ENCODE data around the gene MAN1A2.
"Not testable (repeated sequence)": the region's sequence is repeated elsewhere in the genome, so short reads cannot be mapped to it uniquely, and the experiment has no call there.

The MAN1A2 gene

DNA sequence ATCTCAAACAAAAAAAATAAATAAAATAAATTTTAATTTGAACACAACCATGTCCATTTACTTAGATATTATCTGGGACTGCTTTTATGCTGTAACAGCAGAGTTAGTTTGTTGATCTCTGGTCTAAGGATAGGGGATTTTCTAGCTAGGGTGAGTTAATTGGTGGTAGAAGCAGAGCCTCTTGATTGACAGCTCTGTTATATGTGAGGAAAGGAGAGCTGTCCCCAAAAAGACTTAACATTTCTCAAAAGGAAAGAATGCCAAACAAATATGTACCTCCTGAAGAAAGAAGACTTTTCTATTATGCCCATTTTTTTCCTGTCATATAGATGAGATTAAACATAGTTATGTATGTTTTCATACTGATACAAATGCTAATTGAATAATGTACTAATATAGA, 37.8 kb downstream of the MAN1A2 start:
- DNase-seq: no peak

DNA sequence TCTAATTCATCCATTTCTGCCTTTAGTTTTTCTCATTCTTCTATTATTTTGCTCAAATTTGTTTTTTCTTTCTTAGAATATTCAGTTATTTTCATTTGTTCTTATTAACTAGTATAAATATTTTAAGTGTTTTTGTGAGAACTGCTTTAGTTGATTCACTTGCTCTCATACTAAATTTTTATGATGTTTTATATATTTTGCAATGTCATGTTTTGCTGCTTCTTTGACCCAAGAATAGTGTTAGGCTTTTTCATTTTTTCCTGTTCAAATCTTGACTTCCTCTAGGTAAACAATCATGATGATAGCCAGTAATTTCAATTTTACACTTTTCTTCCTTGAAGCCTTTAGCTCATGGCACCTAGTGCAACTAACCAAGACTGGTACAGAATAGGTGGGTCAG, 45.2 kb downstream of the MAN1A2 start:
- DNase-seq: no peak

DNA sequence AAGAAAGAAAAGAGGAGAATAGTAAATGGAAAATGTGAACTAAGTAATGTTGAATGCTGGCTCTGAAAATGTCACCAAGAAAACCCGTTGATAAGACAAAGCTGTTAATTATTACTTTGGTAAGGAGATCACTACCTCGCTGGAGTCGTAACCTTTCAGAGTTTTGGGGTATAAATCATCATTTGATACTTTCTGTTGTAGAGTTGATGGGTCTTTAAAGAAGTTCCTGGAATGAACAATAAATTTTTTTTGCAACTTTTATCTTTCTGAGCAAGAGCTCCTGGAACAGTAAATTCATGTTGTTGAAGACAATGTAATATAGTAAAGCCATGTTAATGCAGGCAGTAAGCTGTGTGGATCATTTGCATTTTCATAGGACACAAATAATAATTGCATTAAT, 46.2 kb downstream of the MAN1A2 start:
- no peak for DNase-seq

DNA sequence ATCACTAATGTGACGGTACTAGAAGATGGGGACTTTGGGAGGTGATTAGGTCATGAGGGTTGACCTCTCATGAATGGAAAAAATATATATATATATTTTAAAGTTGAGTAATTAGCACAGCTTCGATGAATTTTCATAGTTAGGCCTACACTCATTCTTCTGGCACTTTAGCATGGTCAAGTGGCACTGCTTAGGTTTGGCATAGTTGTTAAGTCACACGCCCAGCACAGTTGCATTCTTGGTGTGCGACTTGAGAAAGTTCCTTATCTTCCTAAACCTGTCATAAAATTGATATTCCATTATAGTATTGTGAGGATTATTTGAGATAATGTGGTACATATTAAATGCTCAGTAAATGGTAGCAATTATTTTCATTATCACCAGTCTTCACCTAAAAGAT, 47.7 kb downstream of the MAN1A2 start:
- DNase-seq: no peak

DNA sequence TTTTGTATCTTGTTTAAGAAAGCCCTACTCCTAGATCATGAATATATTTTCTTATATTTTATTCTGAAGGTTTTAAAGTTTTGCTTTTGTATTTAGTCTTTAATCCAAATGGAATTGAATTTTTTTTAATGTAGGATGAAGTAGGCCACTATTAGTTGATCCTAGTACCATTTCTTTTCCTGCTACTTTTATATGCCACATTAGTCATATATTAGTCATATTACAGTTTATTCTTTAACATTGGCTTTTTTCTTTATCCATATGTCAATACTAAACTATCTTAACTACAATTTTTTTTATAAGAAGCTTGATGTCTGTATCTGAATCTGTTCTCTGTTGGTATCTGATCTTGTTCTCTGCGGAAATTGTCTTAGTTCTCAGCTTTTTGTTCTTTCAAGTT, 48.8 kb downstream of the MAN1A2 start:
- DNase-seq: no peak

DNA sequence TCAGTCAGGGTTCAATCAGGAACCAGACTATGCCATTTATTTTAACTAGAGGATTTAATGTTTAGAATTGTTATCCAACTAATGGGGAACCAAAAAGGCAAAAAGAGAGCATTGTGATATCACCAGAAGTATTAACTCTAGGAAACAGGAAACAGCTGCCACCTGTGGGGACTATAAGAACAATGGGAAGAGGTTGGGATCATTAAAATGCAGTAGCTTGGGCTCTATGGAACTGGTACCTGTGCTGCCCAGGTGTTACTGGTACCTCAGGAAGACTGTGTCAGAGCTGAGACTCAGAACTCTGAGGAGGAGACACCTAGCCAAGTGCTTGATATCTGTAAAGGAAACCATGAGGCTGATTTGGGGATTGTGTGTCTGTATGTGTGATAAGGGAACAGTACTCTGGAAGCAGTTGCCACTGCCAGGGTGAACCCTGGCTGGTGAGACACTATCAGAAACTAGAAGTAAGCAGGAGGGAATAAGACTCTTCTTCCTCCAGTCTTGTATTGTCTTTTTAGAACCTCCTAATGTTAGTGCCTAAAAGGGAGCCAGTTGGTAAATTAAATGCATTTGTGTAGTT, 49.4 kb downstream of the MAN1A2 start:
- DNase-seq: peak; percentile 16

DNA sequence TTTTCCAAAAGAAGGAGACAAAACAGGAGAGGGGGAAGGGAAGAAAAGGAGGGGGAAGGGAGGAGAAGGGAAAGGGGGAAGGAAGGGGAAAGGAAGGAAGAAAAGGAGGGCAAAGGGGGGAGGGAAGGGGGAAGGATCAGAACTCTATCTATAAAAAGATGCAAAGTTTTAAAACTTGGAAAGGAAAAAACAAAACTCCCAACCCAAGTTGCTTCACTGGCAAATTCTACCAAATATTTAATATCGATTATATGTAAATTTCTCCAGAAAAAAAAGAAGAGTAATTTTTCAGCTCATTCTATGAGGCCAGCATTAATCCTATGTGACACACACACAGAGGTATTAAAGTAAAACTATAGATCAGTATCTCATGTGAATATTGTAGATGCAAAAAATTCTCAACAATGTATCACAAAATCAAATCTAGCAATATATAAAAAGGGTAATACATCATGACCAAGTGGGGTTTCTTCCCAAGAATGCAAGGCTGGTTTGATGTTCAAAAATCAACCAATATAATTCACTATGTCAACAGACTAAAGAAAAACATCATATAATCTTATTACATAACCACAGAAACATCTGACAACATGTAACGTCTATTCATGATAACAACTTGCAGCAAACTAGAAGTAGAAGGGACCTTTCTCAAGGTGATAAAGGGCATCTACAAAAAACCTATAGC, 57.9 kb downstream of the MAN1A2 start:
- DNase-seq: no peak

DNA sequence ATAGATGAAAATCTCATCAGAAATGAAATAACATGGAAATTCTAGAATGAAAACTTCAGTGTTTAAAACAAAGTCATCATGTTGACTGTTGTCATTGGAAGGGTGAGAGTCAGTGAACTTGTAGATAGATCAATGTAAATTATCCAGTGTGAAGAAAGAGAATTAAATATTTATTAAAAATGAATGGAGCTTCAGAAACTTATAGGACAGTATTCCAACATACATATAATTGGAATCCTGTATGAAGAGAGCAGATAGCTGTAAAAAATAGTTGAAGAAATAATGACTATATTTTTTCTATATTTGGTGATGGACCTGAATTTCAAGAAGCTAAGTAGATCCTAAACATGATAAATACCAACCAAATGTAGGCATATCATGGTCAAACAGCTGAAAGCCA, 60.0 kb downstream of the MAN1A2 start:
- no peak for DNase-seq

DNA sequence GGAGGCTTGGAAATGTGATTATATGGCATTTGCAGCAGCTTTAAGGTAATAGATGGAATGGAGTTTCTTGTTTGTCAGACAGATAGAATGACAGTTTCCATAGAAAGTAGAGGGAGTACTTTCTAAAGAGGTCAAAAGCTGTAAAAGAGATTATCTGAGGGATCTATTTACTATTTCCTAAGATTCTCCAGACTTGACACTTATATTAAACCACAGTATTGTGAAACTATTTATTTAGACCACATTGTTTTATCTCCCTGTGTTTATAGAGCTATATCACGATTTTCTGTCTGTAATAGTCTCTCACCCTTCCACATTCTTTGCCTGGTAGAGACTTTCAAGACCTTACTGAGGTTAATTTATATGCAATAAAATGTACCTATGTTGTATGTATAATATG, 66.7 kb downstream of the MAN1A2 start:
- DNase-seq: no peak

DNA sequence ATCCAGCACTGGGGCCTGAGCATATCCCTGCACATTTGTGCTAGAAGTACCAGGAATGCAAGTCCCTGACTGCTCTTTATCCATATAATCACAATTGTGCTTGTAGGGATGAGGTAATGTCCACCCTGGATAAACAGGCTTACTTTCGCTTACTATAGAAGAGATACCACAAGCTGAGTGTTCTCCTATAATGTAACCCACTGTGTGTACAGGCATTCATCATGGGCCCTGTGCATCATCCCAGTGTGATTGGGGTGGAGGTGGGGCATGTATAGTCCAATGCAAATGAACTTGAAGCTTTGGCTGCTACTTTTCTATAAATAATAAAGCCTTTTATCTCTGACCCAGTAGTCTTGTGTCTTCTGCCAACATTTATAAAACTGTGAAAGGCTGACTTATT, 69.3 kb downstream of the MAN1A2 start:
- no peak for DNase-seq

DNA sequence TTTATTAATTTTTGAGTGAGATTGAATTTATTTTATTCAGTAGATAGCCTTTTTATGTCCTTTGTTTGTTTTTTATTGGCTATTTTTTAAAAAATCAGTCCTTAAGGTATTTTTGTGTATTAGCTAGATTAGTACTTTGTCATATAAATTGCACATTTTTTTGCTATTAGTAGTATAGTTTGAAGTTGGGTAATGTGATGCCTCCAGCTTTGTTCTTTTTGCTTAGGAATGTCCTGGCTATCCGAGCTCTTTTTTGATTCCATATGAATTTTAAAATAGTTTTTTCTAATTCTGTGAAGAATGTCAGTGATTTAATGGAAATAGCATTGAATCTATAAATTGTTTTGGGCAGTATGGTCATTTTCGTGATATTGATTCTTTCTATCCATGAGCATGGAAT, 80.4 kb downstream of the MAN1A2 start:
- DNase-seq: no peak

DNA sequence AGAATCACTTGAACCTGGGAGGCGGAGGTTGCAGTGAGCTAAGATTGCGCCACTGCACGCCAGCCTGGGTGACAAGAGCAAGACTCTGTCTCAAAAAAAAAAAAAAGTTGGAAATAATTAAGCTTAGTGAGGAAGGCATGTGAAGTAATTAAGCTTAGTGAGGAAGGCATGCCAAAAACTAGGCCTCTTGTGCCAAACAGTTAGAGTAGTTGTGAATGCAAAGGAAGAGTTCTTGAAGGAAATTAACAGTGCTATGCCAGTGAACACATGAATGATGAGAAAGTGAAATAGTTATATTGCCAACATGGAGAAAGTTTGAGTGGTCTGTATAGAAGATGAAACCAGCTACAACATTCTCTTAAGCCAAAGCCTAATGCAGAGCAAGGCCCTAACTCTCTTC, 85.0 kb downstream of the MAN1A2 start:
- no peak for DNase-seq

DNA sequence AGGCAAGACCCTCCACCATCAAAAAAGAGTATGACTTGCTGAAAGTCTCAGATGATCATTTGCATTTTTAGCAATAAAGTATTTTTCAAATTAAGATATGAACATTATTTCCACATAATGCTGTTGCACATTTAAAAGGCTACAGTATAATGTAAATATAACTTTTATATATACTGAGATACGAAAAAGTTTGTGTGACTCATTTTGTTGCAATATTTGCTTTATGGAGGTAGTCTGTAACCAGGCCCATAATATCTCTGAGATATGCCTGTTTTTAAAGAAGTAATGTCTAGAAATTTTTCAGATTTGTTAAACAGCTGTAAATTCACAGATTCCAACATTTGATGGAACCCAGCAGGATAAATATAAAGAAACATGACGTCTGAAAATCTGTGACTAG, 86.7 kb downstream of the MAN1A2 start:
- no peak for DNase-seq

DNA sequence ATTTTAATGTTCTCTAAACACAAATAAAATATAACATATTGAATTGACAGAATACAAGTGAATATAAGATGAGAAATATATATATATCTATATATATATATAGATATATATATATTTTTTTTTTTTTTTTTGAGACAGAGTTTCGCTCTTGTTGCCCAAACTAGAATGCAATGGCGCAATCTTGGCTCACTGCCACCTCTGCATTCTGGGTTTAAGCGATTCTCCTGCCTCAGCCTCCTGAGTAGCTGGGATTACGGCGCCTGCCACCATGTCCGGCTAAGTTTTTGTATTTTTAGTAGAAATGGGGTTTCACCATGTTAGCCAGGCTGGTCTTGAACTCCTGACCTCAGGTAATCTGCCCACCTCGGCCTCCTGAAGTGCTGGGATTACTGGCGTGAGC, 91.2 kb downstream of the MAN1A2 start:
- not testable (repeated sequence) for DNase-seq

DNA sequence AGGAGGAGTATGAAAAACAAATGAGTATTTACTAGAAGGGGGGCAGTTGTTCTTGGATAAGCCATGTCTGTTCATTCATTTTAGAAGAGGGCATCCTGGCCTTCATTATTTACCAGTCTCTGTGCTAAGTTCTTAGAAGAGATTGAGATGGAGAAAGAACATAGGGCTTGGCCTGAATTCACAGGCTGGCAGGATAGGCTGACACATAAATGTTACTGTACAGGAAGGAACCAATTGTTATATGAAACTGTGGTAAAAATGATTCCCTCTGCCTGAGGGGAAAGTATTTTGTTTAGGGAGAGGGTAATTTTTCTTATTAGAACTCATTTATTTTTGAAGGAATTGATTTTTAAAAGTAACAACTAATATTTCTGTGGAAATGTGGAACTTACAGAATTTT, 99.5 kb downstream of the MAN1A2 start:
- no peak for DNase-seq

DNA sequence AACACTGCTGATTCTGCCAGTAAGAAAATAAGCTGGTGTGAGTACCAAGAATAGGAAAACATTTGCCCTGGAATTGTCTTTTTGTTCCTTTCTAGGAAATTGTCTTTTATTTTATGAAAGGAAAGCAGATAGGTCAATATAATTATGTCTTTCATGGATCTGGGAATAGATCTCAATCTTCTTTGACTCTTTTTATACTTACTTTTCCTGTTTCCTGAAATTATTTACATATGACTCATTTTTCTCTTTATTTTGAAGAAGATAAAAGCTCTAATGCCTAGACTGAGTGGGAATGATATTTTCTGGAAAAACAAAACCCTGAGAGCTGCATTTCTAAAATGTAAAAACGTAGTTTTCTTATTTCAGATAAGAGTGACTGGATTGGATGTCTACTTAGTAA, 100.1 kb downstream of the MAN1A2 start:
- no peak for DNase-seq

DNA sequence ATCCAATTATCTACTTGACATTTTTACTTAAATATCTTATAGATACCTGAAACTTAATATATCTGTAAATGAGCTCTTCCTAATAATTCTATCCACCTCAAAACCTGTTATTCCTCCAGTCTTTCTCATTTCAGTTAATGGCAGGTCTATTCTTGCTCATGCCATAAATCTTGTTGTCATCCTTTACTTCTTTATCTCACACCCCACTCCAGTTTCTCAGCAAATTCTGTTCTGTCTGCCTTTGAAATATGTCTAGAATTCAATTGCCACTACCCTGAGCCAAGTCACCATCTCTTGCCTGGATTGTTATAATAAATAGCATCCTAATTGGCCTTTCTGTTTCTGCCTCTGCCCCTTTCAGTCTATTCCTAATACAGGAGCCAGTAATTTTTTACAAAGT, 105.8 kb downstream of the MAN1A2 start:
- DNase-seq: peak; percentile 92

DNA sequence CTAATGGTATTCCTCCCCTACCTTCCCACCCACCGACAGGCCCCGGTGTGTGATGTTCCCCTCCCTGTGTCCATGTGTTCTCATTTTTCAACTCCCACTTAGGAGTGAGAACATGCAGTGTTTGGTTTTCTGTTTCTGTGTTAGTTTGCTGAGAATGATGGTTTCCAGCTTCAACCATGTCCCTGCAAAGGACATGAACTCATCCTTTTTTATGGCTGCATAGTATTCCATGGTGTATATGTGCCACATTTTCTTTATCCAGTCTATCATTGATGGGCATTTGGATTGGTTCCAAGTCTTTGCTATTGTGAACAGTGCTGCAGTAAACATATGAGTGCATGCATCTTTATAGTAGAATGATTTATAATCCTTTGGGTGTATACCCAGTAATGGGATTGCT, 108.2 kb downstream of the MAN1A2 start:
- DNase-seq: not testable (repeated sequence)

DNA sequence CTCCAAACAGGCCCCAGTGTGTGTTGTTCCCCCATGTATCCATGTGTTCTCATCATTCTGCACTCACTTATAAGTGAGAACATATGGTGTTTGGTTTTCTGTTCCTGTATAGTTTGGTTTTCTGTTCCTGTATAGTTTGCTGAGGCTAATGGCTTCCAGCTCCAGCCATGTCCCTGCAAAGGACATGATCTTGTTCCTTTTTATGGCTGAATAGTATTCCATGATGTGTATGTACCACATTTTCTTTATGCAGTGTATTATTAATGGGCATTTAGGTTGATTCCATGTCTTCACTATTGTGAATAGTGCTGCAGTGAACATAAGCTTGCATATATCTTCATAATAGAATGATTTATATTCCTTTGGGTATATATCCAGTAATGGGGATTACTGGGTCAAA, 111.8 kb downstream of the MAN1A2 start:
- DNase-seq: no peak

DNA sequence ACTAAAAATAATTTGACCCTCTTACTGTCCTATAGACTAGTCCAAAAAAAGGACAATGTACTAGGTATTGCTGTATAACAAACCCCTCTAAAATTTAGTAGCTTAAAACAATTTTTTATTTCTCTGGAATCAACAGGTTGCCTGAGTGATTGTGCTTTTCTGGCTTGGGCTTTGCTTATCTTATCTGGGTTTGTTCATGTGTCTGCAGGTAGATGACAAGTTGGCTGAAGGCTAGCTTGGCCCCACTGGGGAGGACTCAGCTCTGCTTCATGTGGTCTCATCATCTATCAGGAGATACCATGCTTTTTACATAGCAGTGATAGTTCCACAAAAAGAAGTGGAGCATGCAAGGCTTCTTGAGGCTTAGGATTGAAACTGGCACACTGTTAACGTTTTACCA, 114.2 kb downstream of the MAN1A2 start:
- DNase-seq: no peak

DNA sequence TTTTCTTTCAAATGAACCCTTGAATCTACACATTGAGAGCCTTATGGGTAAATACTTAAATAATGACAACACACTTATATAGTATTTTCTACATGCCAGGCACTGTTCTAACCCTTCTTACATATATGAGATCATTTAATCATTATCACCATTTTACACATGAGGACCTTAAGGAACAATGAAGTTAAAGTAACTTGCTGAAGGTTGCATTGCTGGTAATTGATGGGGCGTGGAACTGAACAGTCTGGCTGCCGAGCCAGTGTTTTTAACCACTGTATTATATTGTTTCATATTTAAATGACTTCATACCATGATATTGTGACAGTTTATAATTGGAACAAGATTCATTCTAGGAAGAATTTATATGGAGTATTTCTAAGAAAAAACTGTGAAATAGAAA, 126.7 kb downstream of the MAN1A2 start:
- DNase-seq: no peak

DNA sequence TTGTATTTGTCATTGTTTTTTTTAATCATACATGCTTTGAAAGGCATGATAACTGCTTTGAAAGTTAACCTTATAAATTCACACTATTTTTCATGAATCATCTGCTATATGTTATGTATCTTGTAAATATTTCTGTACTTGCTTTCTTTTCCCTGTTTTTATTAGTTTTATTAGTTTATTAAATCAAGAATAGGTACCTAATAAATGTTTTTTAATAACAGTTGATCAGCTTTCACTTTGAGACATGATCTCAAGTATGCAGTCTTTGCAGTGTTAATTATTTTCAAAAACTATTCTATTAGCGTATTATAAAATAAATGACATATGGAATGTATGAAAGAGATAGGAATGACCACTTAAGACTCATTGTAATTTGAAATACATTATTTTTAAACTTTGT, 127.8 kb downstream of the MAN1A2 start:
- no peak for DNase-seq

DNA sequence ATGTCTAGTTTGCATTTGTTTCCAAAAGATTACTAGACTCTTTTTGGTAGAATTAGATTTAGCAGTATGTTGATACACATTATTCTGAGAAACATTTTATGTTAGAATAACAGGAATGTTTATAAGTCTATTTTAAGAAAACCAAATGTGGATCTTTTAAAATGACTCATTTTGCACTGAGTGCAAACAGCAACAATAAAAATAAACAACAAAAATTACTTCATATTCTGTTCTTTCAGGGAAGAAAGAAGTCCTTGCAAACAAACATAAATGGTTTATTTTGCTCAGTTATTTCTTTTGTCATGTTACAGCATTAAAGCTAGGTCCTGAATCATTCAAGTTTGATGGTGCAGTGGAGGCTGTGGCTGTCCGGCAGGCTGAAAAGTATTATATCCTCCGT, 131.8 kb downstream of the MAN1A2 start:
- DNase-seq: no peak

DNA sequence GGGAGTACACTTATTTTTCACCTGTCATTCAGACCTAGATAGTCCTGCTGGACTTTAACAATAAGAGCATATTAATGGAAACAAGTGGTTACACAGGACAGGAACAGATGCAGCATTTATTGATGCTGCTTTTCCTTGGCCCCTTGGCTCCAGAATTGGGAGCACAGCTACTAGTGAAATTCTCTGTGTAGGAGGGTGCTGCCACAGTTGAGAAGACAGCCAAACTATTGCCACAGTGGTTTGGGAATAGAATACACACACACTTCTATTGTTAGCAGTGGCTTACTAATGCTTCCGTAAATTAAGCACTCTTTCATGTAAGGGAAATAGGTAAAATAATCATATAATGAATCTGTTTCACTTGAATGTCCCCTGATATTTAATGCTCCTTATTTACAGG, 133.3 kb downstream of the MAN1A2 start:
- DNase-seq: no peak

DNA sequence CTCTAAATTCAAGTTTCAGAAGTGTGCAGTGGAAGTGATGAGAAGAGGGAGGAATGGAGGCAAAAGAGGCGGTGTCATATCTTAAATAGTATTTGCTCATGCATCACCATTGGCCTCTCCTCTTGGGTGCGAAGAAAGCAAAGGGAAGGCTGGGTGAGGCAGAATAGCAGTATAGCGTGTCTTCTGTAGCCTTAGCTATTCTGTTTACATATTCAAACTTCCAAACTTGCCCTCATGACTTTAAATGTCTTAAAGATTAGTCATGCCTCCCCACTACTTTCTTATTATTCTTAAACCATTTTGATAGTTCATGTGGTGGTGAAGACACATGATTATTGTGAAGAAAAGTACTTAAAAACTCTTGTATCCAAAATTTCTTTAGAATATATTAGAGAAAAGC, 134.0 kb downstream of the MAN1A2 start:
- no peak for DNase-seq
